GM12878 (cell line): ENCODE measurements around the gene NAA38.

Source experiments
- CEBPB ChIP-seq, 2 experiments: fragments of 150-350 bp in 1 of 2; IDR thresholded peaks; 2 replicates each; pipeline ENCODE4 v1.6.1; 2012 to 2014; ENCODE audit warnings: low read depth in 2 of 2, low read length in 2 of 2, borderline replicate concordance in 1 of 2, inconsistent platforms in 1 of 2
- CTCF ChIP-seq, 3 experiments: IDR thresholded peaks in 2 of 3; conservative IDR thresholded peaks in 1 of 3; 2 replicates each; pipeline ENCODE4 v1.5.1; 2011; ENCODE audit warnings: low read depth in 3 of 3, low read length in 3 of 3, mild to moderate bottlenecking in 3 of 3, control low read depth in 2 of 3, moderate library complexity in 2 of 3, inconsistent platforms in 1 of 3, mixed read lengths in 1 of 3; ENCODE audit not compliant: control insufficient read depth in 2 of 3, insufficient read depth in 1 of 3; ENCODE audit errors: extremely low read depth in 1 of 3
- ETV6 ChIP-seq, 2 experiments: fragments of 450-650 bp in 1 of 2; IDR thresholded peaks in 1 of 2; conservative IDR thresholded peaks in 1 of 2; 2 replicates each; pipeline ENCODE4 v1.6.1; 2014; ENCODE audit warnings: antibody characterized with exemption in 1 of 2, borderline replicate concordance in 1 of 2, low read depth in 1 of 2, mild to moderate bottlenecking in 1 of 2, moderate library complexity in 1 of 2
- EZH2 ChIP-seq: IDR thresholded peaks from 2 replicates; pipeline ENCODE4 v1.6.1; 2012; ENCODE audit warnings: low read depth, mild to moderate bottlenecking, control low read depth, inconsistent platforms, low read length, borderline replicate concordance; ENCODE audit not compliant: control insufficient read depth
- GABPA ChIP-seq: IDR thresholded peaks from 2 replicates; pipeline ENCODE4 v1.6.1; 2014; ENCODE audit warnings: antibody characterized with exemption, low read depth, mild to moderate bottlenecking, inconsistent platforms

- TF ChIP-seq EZH2, result no peak
- 0 out of 6 replicates have a peak, but pooled peaks of 1 of the 3 experiments have one; percentile 1 for TF ChIP-seq CTCF (IDR thresholded peaks at IDR 0.05 in 2 of 3, conservative IDR thresholded peaks at IDR 0.05 in 1 of 3; ENCODE audit: control insufficient read depth in 2 of 3, extremely low read depth in 1 of 3, insufficient read depth in 1 of 3, low read depth in 3 of 3, low read length in 3 of 3)
- TF ChIP-seq CEBPB (IDR thresholded peaks at IDR 0.05; ENCODE audit: borderline replicate concordance in 1 of 2, low read depth in 2 of 2, low read length in 2 of 2), result no peak
- TF ChIP-seq ETV6 (conservative IDR thresholded peaks at IDR 0.05 in 1 of 2, IDR thresholded peaks at IDR 0.05 in 1 of 2; ENCODE audit: borderline replicate concordance in 1 of 2, low read depth in 1 of 2), result no peak
- TF ChIP-seq GABPA, result no peak
These were observed 4.3 kb downstream of the NAA38 start for GRCh38 chr17:7852919-7853690.
